ENCODE measurements around the gene CFAP206.

- no peak for TF ChIP-seq CTCF (IDR thresholded peaks at IDR 0.05)
- no peak for TF ChIP-seq POLR2A (IDR thresholded peaks at IDR 0.05)
These were observed 65.7 kb downstream of the CFAP206 start for GRCh38 chr6:87473419-87473903.

All from right lobe of liver (tissue), 4 donors.